ENCODE measurements around the gene FLT1.

Gene FLT1

GRCh38 chr13:28353679-28354078 lies 141.2 kb downstream of the FLT1 start:
- TF ChIP-seq CTCF (IDR thresholded peaks at IDR 0.05; ENCODE audit: insufficient read depth, low read depth, low read length, missing control alignments), result no peak
- H3K4me3 ChIP-seq (ENCODE audit: low read length), result no peak overlapping the region
- no peak for DNase-seq (ENCODE audit: low read depth)

- no peak for TF ChIP-seq CTCF (IDR thresholded peaks at IDR 0.05; ENCODE audit: insufficient read depth, low read depth, low read length, missing control alignments)
- H3K4me3 ChIP-seq (ENCODE audit: low read length), result no peak overlapping the region
- no peak for DNase-seq (ENCODE audit: low read depth)
Observed at GRCh38 chr13:28349907-28350654, 144.8 kb downstream of the FLT1 start.

- TF ChIP-seq CTCF (IDR thresholded peaks at IDR 0.05; ENCODE audit: insufficient read depth, low read depth, low read length, missing control alignments), result no peak
- H3K4me3 ChIP-seq (ENCODE audit: low read length), result no peak overlapping the region
- no peak for DNase-seq (ENCODE audit: low read depth)
Observed at GRCh38 chr13:28349371-28349770, 145.6 kb downstream of the FLT1 start.

- TF ChIP-seq CTCF (IDR thresholded peaks at IDR 0.05; ENCODE audit: insufficient read depth, low read depth, low read length, missing control alignments), result no peak
- H3K4me3 ChIP-seq (ENCODE audit: low read length), result no peak overlapping the region
- no peak for DNase-seq (ENCODE audit: low read depth)
Observed at GRCh38 chr13:28347456-28348371, 147.2 kb downstream of the FLT1 start.

GRCh38 chr13:28346154-28346553 lies 148.8 kb downstream of the FLT1 start:
- no peak for TF ChIP-seq CTCF (IDR thresholded peaks at IDR 0.05; ENCODE audit: insufficient read depth, low read depth, low read length, missing control alignments)
- DNase-seq (ENCODE audit: low read depth), result no peak
- no peak overlapping the region for H3K4me3 ChIP-seq (ENCODE audit: low read length)

- no peak overlapping the region for H3K4me3 ChIP-seq (ENCODE audit: low read length)
- TF ChIP-seq CTCF (IDR thresholded peaks at IDR 0.05; ENCODE audit: insufficient read depth, low read depth, low read length, missing control alignments), result no peak
- no peak for DNase-seq (ENCODE audit: low read depth)
Observed at GRCh38 chr13:28344163-28344562, 150.8 kb downstream of the FLT1 start.

Measured in epithelial cell of esophagus (primary cell).